Endothelial cell of umbilical vein (primary cell): ENCODE measurements around the gene MAML3. TPM values are rescaled to one million over a fixed set of nuclear protein-coding genes. Genes with fewer than 3 reads are reported as not detected.

Experiments used
- BruUV-seq: library from RNA; stranded (reverse); fragments of 400-500 nt; replicated peaks from 2 replicates; lab custom pipeline; 2021; lab: Mats Ljungman, UMichigan
- CTCF ChIA-PET: fragments of 300-600, 350-600 bp; sonication (Branson Sonifier 250); formaldehyde crosslinking; loops from one replicate; lab custom pipeline; 2021; ENCODE audit warnings: antibody characterized with exemption, inconsistent platforms; lab: Charles Lee
- POLR2A ChIA-PET: fragments of 300-600, 350-600 bp; sonication (Branson Sonifier 250); formaldehyde crosslinking; loops from one replicate; lab custom pipeline; 2021; ENCODE audit warnings: antibody characterized with exemption, inconsistent platforms; lab: Charles Lee
- DNase-seq: peaks from one replicate; pipeline ENCODE4 v3.0.0-alpha.2; 2011; ENCODE audit warnings: low read depth, low spot score
- FAIRE-seq: peaks from 2 replicates; lab custom pipeline; 2011; peaks lifted over from hg19 to GRCh38; lab: Jason Lieb, UNC
- H2AFZ ChIP-seq: 2 replicates; pipeline ENCODE4 v1.6.0; 2012; ENCODE audit warnings: low read depth, low read length, control low read depth, inconsistent platforms
- H3K27ac ChIP-seq: 2 replicates; pipeline ENCODE4 v1.5.1; 2011; ENCODE audit warnings: low read depth, mild to moderate bottlenecking, control low read depth, low read length, moderate library complexity; ENCODE audit not compliant: insufficient read depth
- H3K27me3 ChIP-seq, 2 experiments: 2 replicates each; pipeline versions ENCODE4 v1.6.0 to v1.6.1; 2011; ENCODE audit warnings: low read length in 2 of 2, mixed read lengths in 1 of 2; ENCODE audit not compliant: control insufficient read depth in 2 of 2, insufficient read depth in 2 of 2
- H3K36me3 ChIP-seq, 2 experiments: 2 replicates in 1 of 2; 3 replicates in 1 of 2; pipeline ENCODE4 v1.5.1; 2011; ENCODE audit warnings: low read length in 2 of 2, mild to moderate bottlenecking in 1 of 2, moderate library complexity in 1 of 2; ENCODE audit not compliant: control insufficient read depth in 2 of 2, insufficient read depth in 2 of 2; ENCODE audit errors: extremely low read depth in 1 of 2
- H3K4me1 ChIP-seq: 3 replicates; pipeline ENCODE4 v1.5.1; 2011; ENCODE audit warnings: mild to moderate bottlenecking, low read length; ENCODE audit not compliant: control insufficient read depth, insufficient read depth; ENCODE audit errors: extremely low read depth
- H3K4me2 ChIP-seq: 2 replicates; pipeline ENCODE4 v1.6.1; 2011; ENCODE audit warnings: low read length, control low read depth, mixed read lengths; ENCODE audit not compliant: insufficient read depth
- H3K4me3 ChIP-seq, 3 experiments: fragments of 200-600 bp in 1 of 3; sonication (generic), shearing (Covaris generic) in 1 of 3; replicated peaks in 1 of 3; 2 replicates each; pipeline ENCODE4 v1.5.1; 2011 to 2016; ENCODE audit warnings: control low read depth in 3 of 3, low read length in 3 of 3, mild to moderate bottlenecking in 2 of 3, inconsistent platforms in 1 of 3, low read depth in 1 of 3, moderate library complexity in 1 of 3; ENCODE audit not compliant: insufficient read depth in 1 of 3
- H3K79me2 ChIP-seq: 2 replicates; pipeline ENCODE4 v1.6.0; 2012; ENCODE audit warnings: low read length, inconsistent platforms; ENCODE audit not compliant: control insufficient read depth, insufficient read depth
- H3K9ac ChIP-seq: replicated peaks from 2 replicates; pipeline ENCODE3; 2011; ENCODE audit warnings: low read length, control low read depth; ENCODE audit not compliant: insufficient read depth; ENCODE audit errors: extremely low read depth
- H3K9me1 ChIP-seq: replicated peaks from 3 replicates; pipeline ENCODE4 v1.6.0; 2011; ENCODE audit warnings: mild to moderate bottlenecking, low read length; ENCODE audit not compliant: control insufficient read depth, insufficient read depth; ENCODE audit errors: extremely low read depth
- H3K9me3 ChIP-seq: replicated peaks from 2 replicates; pipeline ENCODE4 v1.5.1; 2012; ENCODE audit warnings: low read length, inconsistent platforms; ENCODE audit not compliant: control insufficient read depth, insufficient read depth
- H4K20me1 ChIP-seq: replicated peaks from 2 replicates; pipeline ENCODE3; 2011; ENCODE audit warnings: mild to moderate bottlenecking, low read length; ENCODE audit not compliant: control insufficient read depth, insufficient read depth; ENCODE audit errors: extremely low read depth
- CTCF ChIP-seq, 2 donors: IDR thresholded peaks; 1 replicate in 1 of 2; 2 replicates in 1 of 2; pipeline ENCODE4 v1.5.1; 2011; ENCODE audit warnings: low read length in 2 of 2, mild to moderate bottlenecking in 2 of 2, moderate library complexity in 2 of 2, control low read depth in 1 of 2, inconsistent platforms in 1 of 2, low read depth in 1 of 2; ENCODE audit not compliant: insufficient read depth in 1 of 2; ENCODE audit errors: extremely low read depth in 1 of 2
- EZH2 ChIP-seq: IDR thresholded peaks from 2 replicates; pipeline ENCODE4 v1.6.1; 2012; ENCODE audit warnings: borderline replicate concordance, low read depth, mild to moderate bottlenecking, moderate library complexity, low read length, inconsistent platforms; ENCODE audit not compliant: severe bottlenecking
- FOS ChIP-seq: IDR thresholded peaks from 2 replicates; pipeline ENCODE4 v1.6.1; 2011; ENCODE audit warnings: mild to moderate bottlenecking, low read length, moderate library complexity, borderline replicate concordance; ENCODE audit not compliant: insufficient read depth
- GATA2 ChIP-seq: IDR thresholded peaks from 2 replicates; pipeline ENCODE4 v1.7.0; 2011; ENCODE audit warnings: low read depth, mild to moderate bottlenecking, moderate library complexity, mixed read lengths, low read length; ENCODE audit not compliant: insufficient read length, insufficient read depth
- JUN ChIP-seq: IDR thresholded peaks from 2 replicates; pipeline ENCODE4 v1.6.1; 2011; ENCODE audit warnings: borderline replicate concordance, low read depth; ENCODE audit not compliant: insufficient read length, insufficient read depth
- MAX ChIP-seq: IDR thresholded peaks from 2 replicates; pipeline ENCODE4 v1.6.1; 2011; ENCODE audit not compliant: insufficient read depth, insufficient read length
- MYC ChIP-seq: IDR thresholded peaks from one replicate; pipeline ENCODE4 v1.6.1; 2011; ENCODE audit warnings: mild to moderate bottlenecking, low read depth, low read length
- POLR2A ChIP-seq: IDR thresholded peaks from 2 replicates; pipeline ENCODE4 v1.6.1; 2012; ENCODE audit warnings: low read depth, mild to moderate bottlenecking, control low read depth, low read length
- POLR2AphosphoS5 ChIP-seq: IDR thresholded peaks from 2 replicates; pipeline ENCODE4 v1.6.1; 2012; ENCODE audit warnings: low read depth, mild to moderate bottlenecking, control low read depth, low read length, moderate library complexity; ENCODE audit not compliant: insufficient read depth
- dilution Hi-C: fragments of 300-500 bp; cut with MboI; formaldehyde crosslinking; loops from one replicate; pipeline ENCODE4 v1.15.0; 2019; ENCODE audit warnings: low sequenced_read_pairs; ENCODE audit not compliant: extremely low pct_ligation_motif_present
- intact Hi-C: fragments of 100-400 bp; cut with micrococcal nuclease; formaldehyde crosslinking; loops from one replicate; pipeline ENCODE4 v1.10.0; 2022
- polyA plus RNA-seq, 4 experiments: library from polyadenylated mRNA; depleted of rRNA in 3 of 4; stranded (reverse) in 3 of 4; unstranded in 1 of 4; fragments of >200 nt; gene quantifications; 2 replicates each; pipeline versions ENCODE4 v1.2.1 to v1.2.3, GENCODE V29; 2011 to 2012; ENCODE audit warnings: missing spikeins in 1 of 4
- total RNA-seq: library from RNA; stranded (reverse); gene quantifications from 2 replicates; pipeline ENCODE4 v1.2.3, GENCODE V29; 2021

Gene MAML3
- total and polyA plus RNA-seq, 2 donors (not counting 3 experiments of a cell fraction or from before 2014, with no cell fraction given), result 14.0 to 20.3 TPM

- CTCF ChIA-PET, result interaction anchor here (0.9 to 1.1 kb wide), 2 partner anchors 8 to 10 kb away, joined by 3 read pairs; no protein-coding TSS in a partner anchor
Measured at GRCh38 chr4:139813881-139814280, 340.1 kb downstream of the MAML3 start.

More at GRCh38 chr4:139813881-139814280, 340.1 kb downstream of the MAML3 start:
- no peak overlapping the region for H3K4me3 ChIP-seq
- no peak overlapping the region for H2AFZ ChIP-seq
- no peak overlapping the region for H3K9ac ChIP-seq
- no peaks in the 10 kb centered on the region for H3K36me3 ChIP-seq
- BruUV-seq, result no TSS peak
- no peak overlapping the region for H3K27ac ChIP-seq
- H3K4me2 ChIP-seq, result no peak overlapping the region
- intact Hi-C loops, result no loop called here
- H3K9me3 ChIP-seq, result no peaks in the 10 kb centered on the region
- FAIRE-seq (no peak), DNase-seq (no peak)
- no peaks in the 10 kb centered on the region for H3K9me1 ChIP-seq
- TF ChIP-seq MAX, result no peak
- TF ChIP-seq JUN, result no peak
- TF ChIP-seq GATA2, result no peak
- TF ChIP-seq FOS, result no peak
- no peak for TF ChIP-seq CTCF (IDR thresholded peaks at IDR 0.05; ENCODE audit: extremely low read depth in 1 of 2, insufficient read depth in 1 of 2, low read depth in 1 of 2, low read length in 2 of 2)
- no peak for TF ChIP-seq POLR2AphosphoS5
- no peak for TF ChIP-seq EZH2
- TF ChIP-seq MYC, result no peak
- no peak for TF ChIP-seq POLR2A
- POLR2A ChIA-PET, result no interaction called here
- H3K79me2 ChIP-seq, result no peaks in the 10 kb centered on the region
- no peaks in the 10 kb centered on the region for H3K27me3 ChIP-seq
- no peaks in the 10 kb centered on the region for H4K20me1 ChIP-seq
- dilution Hi-C loops, result no loop called here
- H3K4me1 ChIP-seq, result peaks cover 27% of the 10 kb centered on the region
